ENCODE measurements around the gene TPT1.

Gene TPT1

DNA sequence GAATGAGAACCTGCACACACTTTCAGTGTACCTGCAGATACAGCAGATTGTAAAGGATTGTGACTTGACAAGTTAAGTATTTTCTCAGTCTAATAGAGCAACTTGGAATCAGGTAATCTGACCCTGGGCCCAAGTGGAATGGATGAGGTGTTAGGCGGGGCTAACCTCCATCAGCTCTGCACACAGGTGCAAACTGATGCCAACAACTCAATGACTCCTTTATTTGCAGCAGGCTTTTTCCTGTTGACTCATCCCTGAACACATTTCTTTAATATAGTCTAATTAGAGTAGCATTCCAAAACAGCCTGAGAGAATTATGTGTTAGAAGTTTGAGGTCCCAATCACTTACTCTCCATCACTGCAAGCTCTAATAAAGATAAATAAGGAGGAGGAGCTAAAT, 48.8 kb downstream of the TPT1 start:
- no peak overlapping the region for H3K4me3 ChIP-seq (replicated peaks; ENCODE audit: low read depth, low read length)
- TF ChIP-seq, protein P1, sequence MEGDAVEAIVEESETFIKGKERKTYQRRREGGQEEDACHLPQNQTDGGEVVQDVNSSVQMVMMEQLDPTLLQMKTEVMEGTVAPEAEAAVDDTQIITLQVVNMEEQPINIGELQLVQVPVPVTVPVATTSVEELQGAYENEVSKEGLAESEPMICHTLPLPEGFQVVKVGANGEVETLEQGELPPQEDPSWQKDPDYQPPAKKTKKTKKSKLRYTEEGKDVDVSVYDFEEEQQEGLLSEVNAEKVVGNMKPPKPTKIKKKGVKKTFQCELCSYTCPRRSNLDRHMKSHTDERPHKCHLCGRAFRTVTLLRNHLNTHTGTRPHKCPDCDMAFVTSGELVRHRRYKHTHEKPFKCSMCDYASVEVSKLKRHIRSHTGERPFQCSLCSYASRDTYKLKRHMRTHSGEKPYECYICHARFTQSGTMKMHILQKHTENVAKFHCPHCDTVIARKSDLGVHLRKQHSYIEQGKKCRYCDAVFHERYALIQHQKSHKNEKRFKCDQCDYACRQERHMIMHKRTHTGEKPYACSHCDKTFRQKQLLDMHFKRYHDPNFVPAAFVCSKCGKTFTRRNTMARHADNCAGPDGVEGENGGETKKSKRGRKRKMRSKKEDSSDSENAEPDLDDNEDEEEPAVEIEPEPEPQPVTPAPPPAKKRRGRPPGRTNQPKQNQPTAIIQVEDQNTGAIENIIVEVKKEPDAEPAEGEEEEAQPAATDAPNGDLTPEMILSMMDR (IDR thresholded peaks at IDR 0.05; ENCODE audit: low read depth, low read length, missing control alignments): no peak
- no peak for DNase-seq (ENCODE audit: extremely low read depth, low read depth)

DNA sequence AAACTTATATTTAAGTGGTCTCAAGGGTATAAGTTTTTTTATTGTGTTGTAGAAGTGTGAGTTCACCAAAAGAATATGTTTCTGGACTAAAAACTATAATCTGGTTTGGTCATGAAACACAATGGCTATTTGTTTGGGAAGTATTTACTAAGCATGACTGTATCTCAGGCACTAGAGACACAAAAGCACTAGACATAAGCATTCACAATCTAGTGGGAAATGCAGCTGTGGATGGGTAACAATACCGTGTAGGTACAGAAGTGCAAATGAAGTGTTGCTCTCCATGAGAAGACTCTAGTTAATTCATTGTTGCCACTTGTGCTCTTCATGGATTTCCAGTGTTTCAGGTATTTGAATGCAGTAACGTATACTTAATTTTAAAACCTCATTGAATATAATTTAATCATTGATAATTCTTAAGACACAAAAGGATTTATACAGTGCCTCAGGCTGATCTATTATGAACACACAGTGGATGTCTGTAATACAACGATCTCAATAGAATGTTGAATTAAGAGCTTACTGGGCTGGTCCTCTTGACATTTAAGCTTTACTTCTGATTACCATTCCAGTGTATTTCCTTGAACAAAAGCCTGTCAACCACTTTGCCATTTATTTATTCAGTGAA, 50.9 kb downstream of the TPT1 start:
- no peak overlapping the region for H3K4me3 ChIP-seq (replicated peaks; ENCODE audit: low read depth, low read length)
- DNase-seq (ENCODE audit: extremely low read depth, low read depth): no peak
- TF ChIP-seq, protein P1 (IDR thresholded peaks at IDR 0.05; ENCODE audit: low read depth, low read length, missing control alignments): no peak
